ENCODE measurements around the gene NEDD4L.
"Not testable (repeated sequence)": the region's sequence is repeated elsewhere in the genome, so short reads cannot be mapped to it uniquely, and the experiment has no call there.

The NEDD4L gene

DNA sequence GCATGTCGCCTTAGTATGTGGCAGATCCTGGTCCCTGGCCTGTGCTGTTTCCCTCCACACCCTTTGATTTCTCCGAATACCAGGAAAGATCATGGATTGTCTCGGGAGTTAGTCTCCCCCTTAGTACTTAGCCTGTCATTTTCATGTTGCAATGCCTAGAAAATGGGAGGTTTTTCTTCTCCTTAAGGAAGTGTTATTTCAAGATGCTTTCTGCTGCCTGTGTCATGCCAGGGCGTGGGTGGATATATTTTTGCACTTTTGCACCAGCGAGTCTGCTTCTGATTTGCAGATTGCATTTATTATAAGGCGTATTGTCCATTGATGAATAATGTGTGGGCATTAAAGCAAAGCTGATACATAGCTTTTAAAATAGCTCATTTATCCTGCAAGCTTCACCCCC lies 223.5 kb downstream of the NEDD4L start:
- no peak for DNase-seq (ENCODE audit: low read depth)

DNA sequence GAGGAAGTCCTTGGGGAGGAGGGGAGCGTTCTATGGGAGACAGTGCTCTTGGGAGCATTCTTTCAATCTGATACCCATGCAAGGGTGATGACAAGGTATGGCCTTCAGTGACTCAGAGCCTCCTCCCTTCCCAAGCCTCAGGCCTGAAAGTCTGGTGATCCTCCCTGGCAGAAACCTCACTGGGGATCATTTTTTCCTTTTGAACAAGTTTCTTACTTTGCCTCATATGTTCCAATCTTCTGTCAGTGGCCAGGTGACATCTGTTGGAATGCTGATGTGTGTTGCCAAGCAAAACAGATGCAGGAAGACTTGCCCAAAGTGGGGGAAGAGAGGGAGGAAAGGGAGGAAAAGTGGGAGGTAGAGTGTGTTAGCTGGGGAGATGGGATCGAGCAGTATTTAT lies 224.8 kb downstream of the NEDD4L start:
- DNase-seq (ENCODE audit: low read depth) = no peak

DNA sequence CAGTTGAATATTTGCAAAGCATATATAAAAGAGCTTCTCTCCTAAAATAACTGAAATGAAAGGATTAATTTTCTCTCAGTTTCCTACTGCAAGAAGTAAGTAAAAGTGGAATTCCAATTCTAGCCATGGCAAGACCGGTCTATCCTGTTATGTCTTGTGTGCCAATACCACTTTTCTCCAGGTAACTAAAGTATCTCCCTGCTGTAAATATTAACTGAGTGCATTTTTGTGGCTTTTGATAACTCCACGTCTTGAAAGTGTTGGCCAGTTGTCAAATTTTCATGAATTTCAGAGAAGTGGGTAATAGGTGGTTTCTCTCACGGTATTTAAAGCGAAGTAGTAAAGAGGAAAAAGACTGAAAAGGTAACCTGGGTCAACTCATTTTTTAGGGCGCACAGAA lies 225.9 kb downstream of the NEDD4L start:
- no peak for DNase-seq (ENCODE audit: low read depth)

DNA sequence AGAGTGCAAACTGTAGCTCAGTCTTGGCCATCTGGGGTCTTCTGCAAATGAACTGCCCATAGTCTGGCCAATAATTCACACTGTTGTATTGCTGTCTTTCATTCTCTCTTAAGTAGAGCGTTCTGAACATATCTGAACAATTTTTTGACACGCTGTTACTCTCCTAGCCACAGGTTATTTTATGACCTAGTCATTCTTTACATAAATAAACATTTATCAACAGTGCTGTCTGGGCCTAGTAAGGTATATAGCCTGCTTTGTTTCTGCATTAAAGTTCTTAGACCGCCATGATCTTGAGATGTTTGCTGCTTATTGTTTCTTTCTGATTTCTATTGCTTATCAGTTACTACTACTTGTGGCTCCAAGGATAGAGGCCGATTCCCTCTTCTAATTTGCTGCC lies 226.4 kb downstream of the NEDD4L start:
- DNase-seq (ENCODE audit: low read depth) = no peak

DNA sequence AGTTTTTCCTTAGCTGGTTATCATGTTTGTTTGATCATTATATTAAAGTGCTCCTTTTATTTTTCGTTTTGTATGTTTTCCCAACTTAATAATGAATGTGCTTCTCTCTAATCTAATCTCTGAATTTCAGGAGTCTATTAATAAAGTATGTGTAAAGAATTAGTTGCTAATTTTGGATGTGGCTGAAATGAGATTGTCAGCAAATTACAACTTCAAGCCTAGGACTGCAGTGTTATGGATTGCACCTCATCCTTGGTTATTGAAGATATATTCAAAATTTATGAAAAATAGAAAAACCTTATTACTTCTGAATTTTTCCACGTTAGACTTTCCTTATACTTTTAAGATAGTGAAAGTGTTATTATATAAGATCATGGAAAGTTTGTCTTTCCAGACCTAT lies 227.7 kb downstream of the NEDD4L start:
- no peak for DNase-seq (ENCODE audit: low read depth)

DNA sequence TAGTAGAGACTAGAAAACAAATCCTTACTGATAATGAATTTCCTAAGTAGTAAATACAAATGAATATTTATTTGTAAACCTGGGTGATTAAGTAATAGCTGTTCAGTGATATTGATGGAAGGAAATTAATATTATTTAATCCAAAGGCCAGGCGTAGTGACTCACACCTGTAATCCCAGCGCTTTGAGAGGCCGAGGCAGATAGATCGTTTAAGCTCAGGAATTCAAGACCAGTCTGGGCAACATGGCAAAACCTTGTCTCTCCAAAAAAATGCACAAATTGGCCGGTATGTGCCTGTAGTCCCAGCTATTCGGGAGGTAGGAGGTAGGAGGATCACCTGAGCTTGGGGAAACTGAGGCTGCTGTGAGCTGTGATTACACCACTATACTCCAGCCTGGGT lies 228.2 kb downstream of the NEDD4L start:
- DNase-seq (ENCODE audit: low read depth) = no peak

DNA sequence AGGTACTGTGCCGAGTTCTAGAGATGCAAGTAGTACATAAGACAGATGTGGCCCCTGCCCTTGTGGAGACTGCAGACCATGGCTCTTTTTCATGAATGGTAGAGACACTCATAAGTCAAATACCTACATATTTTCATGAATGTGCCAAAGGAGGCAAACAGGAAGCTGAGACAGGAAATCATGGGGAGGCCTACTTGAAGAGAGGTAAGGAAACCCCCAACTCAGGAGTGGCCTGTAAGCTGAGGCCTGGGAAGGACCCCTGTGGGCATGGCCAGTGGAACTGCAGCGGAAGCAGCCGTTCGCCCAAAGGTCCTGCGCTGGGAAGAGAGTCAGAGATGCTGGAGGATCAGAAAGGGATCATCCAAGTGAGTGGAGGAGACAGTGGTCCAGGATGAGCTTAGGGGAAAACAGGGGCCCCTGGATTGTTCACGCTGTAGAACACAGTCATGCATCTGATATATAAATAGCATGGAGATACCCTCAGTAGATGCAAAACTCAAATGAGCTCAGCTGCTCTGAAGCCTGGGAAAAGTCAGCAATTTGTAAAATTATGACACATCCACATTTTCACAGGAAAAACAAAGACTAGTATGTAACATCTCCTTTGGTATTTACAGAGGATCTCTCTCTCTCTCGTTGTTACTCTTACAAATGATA lies 228.9 kb downstream of the NEDD4L start:
- no peak for DNase-seq (ENCODE audit: low read depth)

DNA sequence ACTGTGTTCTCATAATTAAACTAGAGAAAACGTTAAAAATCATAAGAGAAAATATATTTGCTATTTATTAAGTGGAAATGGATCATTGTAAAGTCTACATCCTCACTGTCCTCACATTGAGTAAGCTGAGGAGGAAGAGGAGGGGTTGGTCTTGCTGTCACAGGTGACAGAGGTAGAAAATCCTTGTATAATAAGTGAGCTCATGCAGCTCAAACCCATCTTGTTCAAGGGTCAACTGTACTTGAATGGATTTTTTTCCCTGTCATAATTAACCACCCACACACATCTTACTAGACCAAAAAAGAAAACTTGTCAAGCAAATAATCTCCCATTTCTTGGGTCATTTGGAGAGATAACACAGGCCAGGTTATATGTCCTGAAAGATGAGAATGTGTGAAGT lies 231.2 kb downstream of the NEDD4L start:
- DNase-seq (ENCODE audit: low read depth) = no peak

DNA sequence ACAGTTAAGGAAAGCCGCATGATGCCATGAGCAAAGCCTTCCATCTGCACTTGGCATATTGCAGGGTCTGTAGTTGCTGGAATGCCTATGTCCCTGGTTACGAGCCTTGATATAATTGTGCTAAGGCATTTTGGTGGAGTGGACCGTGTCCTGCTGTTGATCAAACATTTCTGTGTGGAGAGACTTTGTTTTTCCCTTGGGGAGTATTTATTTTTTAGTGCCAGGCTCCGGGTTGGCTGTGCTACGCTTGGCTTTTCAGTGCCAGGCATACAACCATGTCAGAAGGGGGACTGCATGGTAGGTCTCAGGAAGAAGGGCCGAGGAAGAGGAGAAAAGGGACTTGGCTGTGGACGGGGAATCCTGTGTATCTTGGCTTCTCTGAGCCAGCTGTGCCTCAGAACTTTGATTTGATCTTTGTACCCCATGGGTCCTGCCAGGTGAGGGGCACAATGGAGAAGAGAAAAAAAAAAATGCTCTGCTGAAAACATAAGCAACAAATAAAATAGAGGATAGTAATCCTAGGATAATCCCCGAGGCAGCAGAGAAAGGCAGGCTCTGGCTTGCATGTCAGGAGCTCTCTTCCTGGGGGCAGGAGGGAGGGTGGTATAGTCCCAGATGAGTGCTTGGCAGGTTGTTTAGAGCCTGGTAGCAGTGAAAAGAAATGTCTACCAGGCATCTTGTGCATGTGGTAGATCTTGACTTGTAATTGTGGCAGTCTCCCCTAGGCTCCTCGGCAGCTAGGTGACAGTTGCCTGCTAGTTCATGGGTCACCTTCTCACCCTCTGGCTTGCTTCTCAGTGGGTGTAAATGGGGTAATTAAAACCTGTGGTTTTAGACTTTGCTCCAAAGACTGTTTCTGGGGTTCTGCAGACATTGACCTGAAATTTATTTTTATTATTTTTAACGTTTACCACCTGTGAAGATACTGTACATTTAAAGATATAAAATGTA lies 233.0 kb downstream of the NEDD4L start:
- no peak for DNase-seq (ENCODE audit: low read depth)

DNA sequence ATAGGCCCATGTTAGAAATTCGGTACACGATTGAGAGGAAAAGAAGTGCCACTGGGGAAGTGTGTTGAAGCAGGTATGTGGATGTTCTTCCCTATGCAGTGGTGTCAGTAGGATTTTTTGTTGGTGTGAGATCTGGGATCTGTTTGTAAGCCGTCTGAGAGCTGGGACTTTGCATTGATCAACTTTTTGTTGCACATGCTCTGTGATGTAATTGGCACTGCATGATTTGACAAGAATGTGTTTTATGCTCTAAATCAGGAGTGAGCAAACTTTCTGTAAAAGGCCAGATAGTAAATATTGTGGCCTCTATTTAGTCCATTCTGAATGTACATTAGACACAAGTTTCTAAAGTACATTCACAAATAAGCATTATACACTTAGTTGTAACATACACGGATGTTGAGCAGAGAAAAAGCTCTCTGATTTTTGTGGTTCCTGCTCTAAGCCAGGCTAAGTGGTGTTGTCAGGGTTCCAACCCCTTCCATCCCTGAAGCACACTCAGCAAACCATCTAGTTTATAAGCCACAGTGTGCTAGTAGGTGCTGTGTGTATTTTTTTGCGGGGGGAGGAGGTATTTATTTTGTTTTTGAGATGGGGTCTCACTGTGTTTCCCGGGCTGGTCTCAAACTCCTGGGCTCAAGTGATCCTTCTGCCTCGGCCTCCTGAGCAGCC lies 235.6 kb downstream of the NEDD4L start:
- DNase-seq (ENCODE audit: low read depth) = no peak

DNA sequence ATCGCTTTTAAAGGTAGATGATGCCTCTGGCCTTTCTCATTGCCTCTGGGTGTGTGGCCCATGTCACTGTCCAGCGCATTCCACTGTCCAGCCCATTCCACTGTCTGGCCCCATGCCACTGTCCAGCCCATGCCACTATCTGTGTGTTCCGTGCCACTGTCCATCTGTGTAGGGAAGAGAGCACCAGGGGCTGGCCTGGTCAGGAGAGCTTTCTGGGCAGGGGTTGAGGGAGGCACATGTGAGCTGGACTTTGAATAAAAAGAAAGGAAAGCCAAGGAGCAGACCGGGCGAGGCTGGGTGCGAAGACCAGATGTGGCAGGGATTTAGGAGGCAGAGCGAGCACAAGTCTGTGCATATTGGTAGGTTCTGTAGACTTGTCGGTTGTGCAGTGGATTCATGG lies 236.2 kb downstream of the NEDD4L start:
- DNase-seq (ENCODE audit: low read depth) = no peak

DNA sequence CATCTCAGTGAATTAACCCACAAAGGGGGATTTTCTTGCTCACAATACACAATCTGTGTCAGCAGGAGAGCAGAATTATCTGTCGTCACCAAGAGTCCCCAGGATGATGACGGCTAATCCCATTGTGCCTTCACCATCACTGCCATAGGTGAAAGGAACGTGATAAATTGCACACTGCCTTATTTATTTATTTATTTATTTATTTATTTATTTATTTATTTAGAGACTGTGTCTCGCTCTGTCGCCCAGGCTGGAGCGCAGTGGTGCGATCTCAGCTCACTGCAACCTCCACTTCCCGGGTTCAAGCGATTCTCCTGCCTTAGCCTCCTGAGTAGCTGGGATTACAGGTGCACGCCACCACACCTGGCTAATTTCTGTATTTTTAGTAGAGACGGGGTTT lies 238.8 kb downstream of the NEDD4L start:
- DNase-seq (ENCODE audit: low read depth) = not testable (repeated sequence)

DNA sequence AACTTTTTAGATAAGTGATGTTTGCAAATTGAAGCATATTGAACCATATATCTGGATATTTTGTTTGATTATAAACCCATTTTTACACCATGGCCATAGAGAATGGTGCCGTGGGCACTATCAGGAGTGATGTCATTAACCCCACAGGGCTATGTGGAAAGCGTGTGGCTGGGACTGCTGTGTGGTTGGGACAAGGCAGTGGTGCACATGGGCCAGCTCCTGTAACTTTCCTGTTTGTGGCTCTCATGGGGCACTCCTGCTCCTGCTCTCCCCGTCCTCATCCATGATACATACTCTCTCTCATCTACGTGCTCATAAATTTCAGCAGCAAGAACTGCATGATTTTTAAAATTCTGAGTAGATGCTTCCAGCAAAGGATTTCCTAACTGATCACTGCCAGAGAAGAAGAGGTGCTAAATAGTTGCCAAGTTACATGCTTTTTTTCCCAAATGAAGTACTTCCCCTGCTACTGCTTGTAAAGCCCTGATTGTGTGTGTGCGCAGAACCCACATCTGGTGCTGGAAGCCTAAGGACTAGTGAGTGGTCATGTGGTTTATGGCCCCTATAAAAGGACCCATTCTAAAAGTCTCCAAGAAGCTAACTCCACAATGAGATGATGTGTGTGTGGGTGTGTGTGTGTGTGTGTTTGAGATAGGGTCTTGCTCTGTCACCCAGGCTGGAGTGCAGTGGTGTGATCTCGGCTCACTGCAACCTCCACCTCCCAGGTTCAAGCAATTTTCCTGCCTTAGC lies 240.8 kb downstream of the NEDD4L start:
- DNase-seq (ENCODE audit: low read depth) = no peak

DNA sequence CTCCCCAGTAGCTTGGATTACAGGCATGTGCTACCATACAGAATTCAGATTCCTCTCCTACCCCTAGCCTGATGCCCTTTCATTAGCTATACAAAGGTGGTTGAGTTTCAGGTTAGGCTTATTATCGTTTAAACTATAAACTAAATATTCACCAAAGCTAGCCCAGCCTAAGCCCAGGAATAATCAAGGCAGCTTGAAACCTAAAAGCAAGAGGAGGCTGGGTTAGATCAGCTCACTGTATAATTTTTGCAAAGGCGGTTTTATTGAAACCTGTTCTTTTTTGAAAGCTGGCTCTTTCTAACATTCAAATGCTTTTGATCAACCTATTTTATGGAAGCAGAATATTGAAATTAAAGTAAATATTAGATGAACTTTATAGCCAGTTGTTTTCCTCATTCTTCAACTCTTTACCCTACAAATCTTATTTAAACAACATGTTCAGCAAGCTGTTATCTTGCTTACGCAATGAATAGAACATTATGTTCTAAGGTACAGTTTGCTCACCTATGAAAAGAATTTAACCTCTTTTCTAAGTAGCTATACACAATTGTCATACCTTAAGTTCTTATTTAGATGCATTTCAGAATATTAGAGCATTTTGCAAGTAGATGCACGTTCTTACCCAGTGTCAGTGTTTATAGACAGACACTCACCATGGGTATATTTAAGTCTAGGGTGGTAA lies 241.6 kb downstream of the NEDD4L start:
- no peak for DNase-seq (ENCODE audit: low read depth)

DNA sequence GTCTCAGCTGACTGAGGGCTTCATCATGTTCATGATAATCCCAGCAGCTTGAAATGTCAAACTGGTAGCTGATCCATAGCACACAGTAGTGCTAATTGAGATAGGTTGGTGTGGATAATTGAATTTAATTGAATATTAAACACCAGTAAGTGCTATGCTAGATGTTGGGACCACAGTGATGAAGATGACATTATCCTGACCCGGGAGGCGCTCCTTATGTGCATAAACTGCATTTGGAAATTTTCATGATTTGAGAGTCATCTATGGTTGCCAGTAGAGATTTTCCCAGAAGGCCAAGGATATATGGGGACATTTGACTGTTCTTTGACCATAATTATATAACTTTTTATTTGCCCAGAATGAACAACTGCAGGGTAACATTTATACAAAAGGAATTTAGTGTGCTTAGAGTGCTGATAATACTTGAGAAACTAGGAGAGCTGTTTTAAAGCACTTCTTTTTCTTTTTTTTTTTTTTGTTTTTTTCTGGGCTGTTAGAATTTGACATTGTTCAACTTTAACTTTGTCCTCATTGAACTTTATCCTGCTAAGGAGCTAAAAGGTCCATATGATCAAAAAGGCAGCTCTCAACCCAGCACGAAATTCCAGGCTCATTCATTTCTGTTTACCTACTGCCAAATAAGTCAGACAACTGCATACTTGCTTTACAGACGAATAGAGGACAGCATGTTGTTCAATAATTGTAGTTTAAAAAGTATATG lies 242.8 kb downstream of the NEDD4L start:
- DNase-seq (ENCODE audit: low read depth) = no peak

DNA sequence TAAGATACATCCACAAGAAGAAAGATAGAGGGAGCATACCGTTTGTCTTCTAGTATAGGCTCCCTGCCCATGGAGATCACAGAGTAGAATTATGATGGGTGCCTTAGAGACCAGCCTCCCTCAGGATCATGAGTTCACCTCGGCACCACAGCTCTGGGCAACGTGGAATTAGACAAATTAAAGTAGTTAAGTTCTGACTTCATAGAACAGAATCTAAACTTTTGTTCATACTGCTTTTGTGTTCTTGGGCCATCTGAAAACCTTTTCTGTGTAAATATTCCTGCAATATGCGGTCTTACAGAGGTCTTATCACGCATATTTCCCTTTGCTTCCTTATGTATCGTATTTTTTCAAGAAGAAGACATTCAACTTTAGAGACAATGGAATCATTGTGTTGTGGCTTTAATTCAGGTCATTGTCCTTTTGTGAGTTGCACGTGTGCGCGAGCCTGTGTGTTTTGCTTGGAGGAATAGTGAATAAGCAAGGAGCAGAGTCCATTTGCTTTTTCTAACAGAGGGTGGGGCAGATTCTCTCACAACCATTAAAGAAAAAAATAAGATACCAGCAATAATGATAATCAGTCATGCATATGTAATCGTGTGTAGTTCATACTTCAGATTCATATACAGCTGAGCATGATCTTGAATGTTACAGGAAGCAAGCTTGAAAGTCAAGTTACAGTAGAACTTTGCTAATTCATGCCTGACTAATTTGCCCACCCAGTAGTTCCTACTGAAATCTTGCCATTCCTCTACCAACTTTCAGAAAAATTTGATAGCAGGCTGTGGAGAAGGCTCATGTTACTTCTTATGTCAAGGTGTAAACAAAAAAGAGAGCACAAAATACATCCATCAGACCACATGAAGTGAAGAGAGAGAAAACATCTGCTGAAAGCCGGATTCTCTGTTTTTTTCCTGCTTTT lies 243.6 kb downstream of the NEDD4L start:
- no peak for DNase-seq (ENCODE audit: low read depth)

DNA sequence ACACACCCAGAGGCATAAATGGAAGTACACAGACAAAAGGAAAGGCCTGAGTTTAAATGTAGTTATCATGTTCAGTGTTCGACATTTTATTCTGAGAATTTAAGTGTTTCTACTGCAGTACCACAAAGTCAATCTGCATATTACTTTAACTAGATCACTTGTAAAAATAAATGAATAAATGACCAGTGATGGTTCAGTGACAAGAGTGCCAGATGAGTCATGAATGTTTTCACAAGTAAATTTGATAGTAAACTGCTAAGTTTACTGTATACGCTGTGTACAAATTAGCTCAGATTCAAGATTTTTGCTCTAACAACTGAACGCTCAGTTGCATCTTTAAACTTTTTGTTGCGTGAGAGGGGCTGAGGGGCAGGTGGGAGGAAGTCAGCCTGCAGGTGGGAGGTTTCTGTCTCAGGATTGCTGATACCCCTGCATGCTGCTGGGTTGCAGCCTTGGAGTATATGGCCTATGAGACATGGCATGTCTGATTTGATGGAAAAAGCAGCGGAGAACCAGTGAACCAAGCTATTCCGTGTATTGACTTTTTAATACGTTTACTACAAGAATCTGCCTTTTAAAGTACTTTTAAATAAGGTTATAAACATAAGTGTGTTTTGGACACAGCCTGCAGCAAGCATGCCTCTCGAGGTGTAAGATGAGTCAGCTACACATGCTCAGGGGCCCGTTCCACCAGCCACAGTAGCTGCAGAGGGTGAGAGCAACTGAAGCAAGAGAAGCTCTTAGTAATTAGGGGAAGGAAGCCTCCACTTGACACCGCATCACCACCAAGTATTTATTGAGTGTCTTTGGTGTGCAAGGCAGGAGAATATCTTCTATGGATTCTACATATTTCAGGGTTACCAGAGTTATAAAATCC lies 245.1 kb downstream of the NEDD4L start:
- DNase-seq (ENCODE audit: low read depth) = no peak

DNA sequence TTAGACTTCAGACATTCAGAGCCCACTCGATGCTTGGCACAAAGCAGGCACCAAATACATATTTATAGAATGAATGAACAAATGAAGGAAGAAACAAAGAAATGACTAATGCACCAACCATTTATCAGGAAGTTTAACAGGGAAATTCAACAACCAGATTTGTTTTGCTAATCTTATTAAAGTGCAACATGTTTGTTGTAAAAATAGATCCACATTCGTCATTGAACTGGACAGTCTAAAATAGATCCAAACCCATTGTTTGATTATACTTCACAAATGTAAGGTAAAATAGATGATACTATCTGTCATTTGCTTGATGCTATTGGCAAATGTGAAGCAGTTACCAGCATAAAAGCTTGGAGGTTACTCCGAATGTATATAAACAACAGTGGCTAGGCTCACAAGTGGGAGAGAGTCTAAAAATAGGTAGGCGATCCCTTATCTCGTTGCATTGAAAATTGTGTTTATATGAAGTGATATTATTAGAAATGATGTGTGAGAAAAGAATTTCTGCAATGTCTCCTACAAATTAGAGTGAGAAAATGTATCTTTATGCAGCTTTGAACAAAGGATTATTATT lies 246.2 kb downstream of the NEDD4L start:
- DNase-seq (ENCODE audit: low read depth) = no peak

DNA sequence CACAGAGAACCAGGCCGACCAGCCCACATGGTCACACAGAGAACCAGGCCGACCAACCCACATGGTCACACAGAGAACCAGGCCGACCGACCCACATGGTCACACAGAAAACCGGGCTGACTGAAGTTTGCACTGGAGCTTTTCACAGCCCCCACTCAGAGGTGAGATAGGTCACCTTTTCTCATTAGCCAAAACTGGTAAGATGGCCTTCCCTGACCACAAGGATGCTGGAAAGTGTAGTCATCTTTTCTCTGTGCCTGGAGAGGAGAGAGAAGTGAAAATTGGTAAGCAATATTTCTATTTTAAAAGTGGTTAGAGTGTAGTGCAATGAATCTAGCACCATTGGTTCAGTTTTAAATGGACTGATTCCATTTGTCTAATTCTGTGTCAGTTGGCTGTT lies 247.1 kb downstream of the NEDD4L start:
- DNase-seq (ENCODE audit: low read depth) = no peak
